HG03060 (cell line): ENCODE measurements around the gene CCDC107.

Source experiments
- ATAC-seq: cut with Tn5 transposase; IDR thresholded peaks from one replicate; pipeline ENCODE4 v1.9.1; 2021; ENCODE audit warnings: low read depth, moderate number of reproducible peaks; ENCODE audit not compliant: unreplicated experiment

CCDC107 gene

DNA sequence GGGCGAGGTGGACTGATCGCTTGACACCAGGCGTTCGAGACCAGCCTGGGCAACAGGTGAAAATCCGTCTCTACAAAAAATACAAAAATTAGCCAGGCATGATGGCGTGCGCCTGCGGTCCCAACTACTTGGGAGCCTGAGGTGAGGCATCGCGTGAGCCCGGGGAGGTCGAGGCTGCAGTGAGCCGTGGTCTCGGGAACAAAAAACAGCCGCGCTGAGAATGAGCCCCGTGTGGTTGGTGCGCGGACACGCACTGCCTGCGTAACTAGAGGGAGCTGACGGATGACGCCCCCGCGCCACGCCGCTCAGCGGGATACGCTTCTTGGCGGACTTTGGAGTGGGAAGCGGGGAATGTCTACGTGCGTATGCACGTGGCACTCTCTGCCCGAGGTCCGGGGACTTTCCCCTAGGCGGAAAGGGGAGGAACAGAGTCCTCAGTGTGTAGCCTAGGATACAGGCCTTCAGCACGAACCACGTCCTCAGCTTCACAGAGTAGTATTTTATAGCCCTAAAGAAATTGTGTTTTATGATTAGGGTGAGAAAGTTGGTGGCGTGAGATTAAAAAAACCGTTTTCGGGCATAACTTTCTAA is 451 bp upstream of the CCDC107 start, which contains the start of gene RMRP:
Gene RMRP, minus strand, starts transcription at position 474 of the 591 bp plus-strand sequence.
- ATAC-seq, result peak; percentile 87

DNA sequence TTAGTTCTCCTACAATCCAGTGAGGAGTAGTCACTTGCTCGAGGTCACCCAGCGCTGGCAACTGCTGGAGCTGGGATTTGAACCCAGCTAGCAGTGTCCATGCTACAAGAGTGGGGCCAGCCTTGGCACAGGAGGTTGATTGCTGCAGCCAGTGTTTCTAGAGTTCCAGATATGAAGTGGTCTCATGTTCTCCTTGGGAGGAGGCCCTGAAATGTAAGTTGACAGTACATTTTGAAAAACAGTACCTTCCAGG is 802 bp downstream of the CCDC107 start:
- ATAC-seq, result no peak

DNA sequence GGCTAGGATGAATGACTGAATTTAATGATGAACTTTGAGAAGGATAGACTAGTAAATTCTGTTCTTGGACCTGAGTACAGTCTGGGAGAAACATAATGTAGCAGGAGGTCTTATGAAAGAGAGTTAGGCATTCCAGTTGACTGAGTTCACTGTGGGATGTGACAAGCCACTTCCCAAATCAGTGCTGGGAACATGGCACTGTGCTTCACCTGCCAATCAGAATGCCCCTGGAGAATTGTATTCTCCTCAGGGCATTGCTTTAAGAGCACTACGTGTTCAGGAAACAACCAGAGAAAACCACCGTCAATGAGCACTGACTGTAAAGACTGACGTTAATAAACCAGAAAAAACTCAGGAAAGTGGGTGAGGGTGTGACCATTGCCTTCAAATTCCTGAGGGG is 1.2 kb downstream of the CCDC107 start:
- ATAC-seq, result no peak

DNA sequence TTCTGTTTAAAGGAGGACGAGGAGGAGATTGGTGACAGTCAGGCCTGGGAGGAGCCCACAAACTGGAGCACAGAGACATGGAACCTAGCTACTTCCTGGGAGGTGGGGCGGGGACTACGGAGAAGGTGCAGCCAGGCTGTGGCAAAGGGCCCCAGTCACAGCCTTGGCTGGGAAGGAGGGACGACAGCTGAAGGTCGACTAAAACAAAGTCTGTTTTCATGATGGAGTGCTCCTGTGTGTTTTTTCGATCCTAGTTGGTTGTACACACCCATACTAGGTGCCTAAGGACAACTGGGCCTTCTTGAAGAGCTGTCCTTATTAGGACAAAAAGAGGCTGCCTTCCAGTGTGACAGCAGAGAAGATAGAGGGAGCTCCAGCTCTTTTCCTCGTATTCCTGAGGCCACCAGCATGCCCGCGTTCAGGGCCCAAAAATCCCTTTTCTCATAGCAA is 2.9 kb downstream of the CCDC107 start:
- no peak for ATAC-seq

DNA sequence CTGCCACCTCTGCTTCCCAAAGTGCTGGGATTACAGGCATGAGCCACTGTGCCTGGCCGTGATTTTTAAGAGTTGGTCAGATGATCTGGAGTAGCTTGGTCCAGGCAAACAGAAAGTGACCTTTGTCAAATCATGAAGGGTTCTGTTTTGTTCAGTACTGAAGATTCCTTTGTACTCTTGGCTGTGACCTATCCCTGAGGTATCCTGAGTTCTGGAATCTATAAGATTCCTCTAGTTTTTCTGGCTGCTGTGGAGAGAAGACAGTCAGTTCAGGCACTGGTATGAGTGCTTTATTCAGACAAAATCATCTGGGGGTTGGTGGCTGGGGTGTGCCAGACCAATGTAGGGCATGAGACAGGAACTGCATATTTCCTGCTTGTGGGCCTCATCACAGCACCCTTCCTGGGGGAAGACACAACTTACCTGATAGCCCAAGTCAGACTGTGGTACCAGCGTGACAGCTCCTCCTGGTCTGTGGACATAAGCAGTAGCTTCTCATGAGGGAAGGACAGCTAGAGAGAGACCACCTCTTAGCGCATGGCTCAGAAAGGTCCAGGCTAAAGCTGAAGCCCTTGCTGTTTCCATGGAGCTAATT is 3.8 kb downstream of the CCDC107 start:
- no peak for ATAC-seq

DNA sequence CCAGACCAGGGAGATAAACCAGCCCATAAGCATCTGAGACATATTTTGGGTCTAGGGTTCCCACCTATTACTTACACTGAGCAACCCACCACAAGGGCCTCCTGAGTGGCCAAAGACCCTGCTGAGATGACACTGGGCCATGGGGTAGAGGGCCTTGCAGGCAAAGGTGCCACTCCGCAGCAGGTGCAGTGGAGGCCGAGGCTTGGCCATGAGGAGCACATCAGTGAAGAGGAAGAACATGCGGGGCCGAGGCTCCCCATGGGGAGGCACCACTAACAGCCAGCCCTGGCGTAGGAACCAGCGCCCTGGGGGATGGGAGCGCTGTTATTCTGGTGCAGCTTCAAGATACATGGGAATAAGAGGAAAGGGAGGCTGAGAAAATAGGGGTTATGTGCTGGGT is 4.3 kb downstream of the CCDC107 start:
- ATAC-seq, result no peak

DNA sequence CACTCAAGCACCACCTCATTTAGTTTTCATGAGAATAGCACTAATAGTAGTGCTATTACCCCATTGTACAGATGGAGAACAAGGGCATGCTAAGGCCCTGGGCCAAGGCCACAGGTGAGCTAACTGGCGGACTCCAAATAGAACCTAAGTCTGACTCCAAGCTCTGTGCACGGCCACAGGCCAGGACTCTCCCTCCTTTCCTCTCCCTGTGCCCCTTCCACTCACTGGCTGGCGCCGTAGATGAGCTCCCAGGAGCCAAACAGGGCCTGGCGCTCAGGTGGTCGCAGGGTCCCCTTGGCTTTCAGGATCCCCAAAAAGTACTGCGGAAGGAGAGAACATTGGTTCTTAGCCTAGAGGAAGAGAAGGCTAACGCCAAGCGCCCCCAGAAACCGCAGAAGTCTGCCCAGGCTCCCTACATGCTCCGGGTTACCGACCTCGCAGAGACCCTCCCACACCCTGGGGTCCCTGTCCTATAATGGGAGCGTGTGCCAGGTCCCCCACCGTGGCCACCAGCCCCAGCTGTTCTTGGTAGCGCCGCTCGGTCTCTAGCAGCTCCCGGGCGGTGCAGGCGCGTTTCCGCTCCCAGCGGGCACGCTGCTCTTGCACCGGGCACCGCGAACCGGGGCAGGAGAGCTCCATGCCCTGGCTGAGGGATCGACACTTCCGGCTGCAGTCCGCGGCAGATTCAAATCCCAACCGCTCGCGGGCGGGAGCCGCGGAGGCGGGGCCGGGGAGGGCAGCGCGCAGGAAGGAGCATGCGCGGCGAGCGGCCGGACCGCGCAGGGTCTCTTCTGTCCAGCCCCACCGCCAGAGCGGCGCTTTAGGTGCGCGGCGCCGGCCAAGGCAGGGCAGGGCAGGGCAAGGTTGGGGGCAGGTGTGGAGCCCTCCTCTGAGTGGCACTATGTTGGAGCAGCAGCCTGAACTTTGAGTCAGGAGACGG is 6.7 kb downstream of the CCDC107 start, which contains the start of gene ARHGEF39:
Gene ARHGEF39, minus strand, starts transcription at position 665 of the 940 bp plus-strand sequence. Its CDS starts 26 bp downstream, at position 639.
- ATAC-seq, result peak; percentile 39

DNA sequence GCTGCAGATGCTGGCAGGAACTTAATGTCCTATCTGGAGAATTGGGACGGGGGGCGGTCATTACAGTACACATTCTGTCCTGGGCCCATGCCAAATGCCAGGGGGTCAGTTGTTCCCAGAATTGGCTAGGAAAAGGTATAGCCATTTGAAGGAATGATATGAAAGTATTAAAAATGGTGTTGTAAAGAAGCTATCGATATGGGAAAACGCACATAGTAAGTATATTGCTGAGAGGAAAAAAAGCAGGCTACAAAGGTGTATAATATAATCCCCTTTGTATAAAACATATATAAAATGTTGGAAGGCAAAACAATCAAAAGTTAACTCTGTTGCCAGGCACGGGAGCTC is 7.4 kb downstream of the CCDC107 start:
- no peak for ATAC-seq

DNA sequence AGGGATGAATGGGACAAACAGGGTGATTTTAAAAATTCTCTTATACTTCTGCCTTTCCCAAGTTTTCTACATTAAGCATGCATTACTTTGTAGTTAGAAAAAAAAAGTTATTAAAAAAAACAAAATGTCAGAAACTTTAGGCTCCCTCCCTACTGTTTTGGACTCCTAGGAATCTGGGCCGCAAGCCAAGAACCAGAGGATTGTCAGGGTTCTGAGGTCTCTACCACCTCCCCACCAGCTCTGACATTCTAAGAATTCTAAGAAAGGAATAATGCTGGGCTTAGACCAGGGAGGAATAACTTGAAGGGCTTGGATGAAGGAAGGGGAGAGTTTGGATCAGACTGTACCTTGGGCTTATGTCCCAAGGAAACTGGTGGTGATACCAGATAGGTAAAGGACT is 8.0 kb downstream of the CCDC107 start:
- no peak for ATAC-seq

DNA sequence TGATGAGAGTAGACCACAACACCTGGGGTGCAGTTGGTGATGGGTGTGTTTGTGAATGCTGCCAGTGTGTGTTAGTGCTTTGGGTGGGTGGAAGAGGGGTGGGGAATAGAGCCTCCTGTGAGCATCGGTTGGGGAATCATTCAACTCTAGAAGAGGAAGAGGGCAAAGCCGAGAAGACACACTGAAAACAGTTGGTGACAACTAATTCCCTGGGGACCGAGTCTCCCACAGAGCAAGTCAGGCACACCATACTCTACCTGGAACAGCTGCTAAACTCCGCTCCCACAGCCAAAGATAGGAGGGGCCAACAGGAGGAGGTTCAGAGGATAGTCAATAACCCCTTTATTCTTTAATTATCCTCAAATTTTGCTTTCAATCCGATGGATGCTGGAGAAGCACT is 8.5 kb downstream of the CCDC107 start:
- ATAC-seq, result no peak

DNA sequence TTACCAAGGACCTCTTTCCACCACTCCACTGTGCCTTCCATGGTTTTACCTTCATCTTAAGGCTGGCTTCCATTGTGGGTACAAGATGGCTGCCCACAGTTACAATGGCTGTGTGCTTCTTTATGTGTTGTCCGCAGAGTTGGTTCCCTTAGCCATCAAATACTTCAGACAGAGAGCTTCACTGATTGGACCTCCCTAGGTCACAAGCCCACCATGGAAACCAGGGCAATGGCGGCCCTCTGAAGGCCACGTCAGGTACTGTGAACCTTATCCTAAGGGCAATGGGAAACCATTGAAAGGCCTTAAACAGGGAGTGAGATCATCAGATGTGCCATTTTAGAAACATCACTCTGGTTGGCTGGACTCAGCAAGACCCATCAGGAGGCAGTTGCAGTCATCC is 9.8 kb downstream of the CCDC107 start:
- no peak for ATAC-seq

DNA sequence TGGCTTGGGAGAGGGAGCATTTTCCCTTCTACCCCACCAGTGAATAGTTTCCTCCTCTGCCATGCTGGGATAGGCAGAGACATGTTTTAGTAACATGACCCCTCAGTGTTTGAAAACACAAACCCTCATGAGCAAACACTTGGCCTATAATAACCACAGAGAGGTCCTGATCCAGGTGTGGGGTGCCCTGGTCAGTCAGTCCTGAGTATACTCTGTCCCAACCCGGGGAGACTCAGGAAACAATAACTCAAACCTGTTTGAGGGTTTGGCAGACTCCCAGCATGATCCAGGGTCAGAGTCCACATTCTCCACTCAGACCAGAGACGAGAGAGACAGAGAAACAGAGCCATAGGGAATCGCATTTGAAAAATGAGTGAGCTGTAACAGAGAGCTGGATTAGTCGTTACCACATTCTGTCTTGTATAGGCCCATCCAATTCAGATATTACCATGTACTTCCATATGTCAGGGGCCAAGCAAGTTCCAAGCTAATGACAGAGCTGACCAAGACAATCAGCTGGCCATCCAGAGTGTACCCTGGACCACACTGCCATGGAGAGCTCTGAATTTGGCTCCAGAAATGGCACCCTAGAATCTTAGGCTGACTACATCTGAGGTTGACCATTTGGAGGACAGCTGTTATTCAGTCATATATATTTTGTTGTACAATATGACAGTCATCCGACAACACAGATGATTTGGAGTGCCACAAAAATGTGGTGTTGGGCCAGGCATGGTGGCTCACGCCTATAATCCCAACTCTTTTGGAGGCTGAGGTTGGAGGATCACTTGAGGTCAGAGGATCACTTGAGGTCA is 11.4 kb downstream of the CCDC107 start:
- ATAC-seq, result no peak

DNA sequence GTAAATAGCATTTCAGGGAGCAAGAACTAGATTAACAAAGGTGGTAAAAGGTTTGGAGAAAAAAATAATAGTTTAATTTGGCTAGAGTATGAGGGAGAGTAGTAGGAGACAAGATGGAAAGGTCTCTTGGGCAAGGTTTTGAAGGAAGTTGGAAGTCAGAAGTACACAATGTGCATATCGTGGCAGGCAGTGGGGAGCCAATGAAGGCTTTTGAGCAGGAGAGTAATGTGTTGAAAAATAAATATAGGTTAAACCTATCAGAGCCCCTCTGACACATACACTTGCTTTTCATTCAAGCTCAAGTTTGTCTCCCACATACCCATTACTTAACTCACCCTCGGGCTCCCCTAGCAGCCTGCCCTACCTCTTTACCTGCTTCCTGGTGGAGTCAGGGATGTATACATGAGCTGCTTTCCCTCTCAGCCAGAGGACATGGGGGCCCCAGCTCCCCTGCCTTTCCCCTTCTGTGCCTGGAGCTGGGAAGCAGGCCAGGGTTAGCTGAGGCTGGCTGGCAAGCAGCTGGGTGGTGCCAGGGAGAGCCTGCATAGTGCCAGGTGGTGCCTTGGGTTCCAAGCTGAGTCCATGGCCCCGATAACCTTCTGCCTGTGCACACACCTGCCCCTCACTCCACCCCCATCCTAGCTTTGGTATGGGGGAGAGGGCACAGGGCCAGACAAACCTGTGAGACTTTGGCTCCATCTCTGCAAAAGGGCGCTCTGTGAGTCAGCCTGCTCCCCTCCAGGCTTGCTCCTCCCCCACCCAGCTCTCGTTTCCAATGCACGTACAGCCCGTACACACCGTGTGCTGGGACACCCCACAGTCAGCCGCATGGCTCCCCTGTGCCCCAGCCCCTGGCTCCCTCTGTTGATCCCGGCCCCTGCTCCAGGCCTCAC is 15.3 kb downstream of the CCDC107 start, which contains the start of gene CA9:
Gene CA9, plus strand, starts transcription at position 797 of the 893 bp plus-strand sequence. Its CDS starts 32 bp downstream, at position 829.
- no peak for ATAC-seq

DNA sequence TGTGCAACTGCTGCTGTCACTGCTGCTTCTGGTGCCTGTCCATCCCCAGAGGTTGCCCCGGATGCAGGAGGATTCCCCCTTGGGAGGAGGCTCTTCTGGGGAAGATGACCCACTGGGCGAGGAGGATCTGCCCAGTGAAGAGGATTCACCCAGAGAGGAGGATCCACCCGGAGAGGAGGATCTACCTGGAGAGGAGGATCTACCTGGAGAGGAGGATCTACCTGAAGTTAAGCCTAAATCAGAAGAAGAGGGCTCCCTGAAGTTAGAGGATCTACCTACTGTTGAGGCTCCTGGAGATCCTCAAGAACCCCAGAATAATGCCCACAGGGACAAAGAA is 15.9 kb downstream of the CCDC107 start:
- ATAC-seq, result no peak

DNA sequence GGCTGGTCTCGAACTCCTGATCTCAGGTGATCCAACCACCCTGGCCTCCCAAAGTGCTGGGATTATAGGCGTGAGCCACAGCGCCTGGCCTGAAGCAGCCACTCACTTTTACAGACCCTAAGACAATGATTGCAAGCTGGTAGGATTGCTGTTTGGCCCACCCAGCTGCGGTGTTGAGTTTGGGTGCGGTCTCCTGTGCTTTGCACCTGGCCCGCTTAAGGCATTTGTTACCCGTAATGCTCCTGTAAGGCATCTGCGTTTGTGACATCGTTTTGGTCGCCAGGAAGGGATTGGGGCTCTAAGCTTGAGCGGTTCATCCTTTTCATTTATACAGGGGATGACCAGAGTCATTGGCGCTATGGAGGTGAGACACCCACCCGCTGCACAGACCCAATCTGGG is 17.1 kb downstream of the CCDC107 start:
- no peak for ATAC-seq

DNA sequence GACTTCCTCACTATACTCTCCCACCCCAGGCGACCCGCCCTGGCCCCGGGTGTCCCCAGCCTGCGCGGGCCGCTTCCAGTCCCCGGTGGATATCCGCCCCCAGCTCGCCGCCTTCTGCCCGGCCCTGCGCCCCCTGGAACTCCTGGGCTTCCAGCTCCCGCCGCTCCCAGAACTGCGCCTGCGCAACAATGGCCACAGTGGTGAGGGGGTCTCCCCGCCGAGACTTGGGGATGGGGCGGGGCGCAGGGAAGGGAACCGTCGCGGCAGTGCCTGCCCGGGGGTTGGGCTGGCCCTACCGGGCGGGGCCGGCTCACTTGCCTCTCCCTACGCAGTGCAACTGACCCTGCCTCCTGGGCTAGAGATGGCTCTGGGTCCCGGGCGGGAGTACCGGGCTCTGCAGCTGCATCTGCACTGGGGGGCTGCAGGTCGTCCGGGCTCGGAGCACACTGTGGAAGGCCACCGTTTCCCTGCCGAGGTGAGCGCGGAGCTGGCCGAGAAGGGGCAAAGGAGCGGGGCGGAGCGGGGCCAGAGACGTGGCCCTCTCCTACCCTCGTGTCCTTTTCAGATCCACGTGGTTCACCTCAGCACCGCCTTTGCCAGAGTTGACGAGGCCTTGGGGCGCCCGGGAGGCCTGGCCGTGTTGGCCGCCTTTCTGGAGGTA is 17.8 kb downstream of the CCDC107 start:
- no peak for ATAC-seq

DNA sequence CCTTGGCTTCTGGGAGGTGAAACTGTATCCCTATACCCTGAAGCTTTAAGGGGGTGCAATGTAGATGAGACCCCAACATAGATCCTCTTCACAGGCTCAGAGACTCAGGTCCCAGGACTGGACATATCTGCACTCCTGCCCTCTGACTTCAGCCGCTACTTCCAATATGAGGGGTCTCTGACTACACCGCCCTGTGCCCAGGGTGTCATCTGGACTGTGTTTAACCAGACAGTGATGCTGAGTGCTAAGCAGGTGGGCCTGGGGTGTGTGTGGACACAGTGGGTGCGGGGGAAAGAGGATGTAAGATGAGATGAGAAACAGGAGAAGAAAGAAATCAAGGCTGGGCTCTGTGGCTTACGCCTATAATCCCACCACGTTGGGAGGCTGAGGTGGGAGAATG is 21.0 kb downstream of the CCDC107 start:
- no peak for ATAC-seq

DNA sequence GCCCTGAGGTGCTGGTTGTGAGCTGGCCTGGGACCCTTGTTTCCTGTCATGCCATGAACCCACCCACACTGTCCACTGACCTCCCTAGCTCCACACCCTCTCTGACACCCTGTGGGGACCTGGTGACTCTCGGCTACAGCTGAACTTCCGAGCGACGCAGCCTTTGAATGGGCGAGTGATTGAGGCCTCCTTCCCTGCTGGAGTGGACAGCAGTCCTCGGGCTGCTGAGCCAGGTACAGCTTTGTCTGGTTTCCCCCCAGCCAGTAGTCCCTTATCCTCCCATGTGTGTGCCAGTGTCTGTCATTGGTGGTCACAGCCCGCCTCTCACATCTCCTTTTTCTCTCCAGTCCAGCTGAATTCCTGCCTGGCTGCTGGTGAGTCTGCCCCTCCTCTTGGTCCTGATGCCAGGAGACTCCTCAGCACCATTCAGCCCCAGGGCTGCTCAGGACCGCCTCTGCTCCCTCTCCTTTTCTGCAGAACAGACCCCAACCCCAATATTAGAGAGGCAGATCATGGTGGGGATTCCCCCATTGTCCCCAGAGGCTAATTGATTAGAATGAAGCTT is 21.8 kb downstream of the CCDC107 start:
- no peak for ATAC-seq
